Suprapubic skin (tissue), 4 donors: Measurements from ENCODE around the gene NRG3. TPM values are rescaled to one million over a fixed set of nuclear protein-coding genes. Genes with fewer than 3 reads are reported as not detected.

Experiments used
- DNase-seq, 2 donors: peaks; one replicate each; pipeline ENCODE4 v3.0.0-alpha.2; 2019; ENCODE audit warnings: low spot score in 2 of 2
- H3K27ac ChIP-seq: fragments of 200-600 bp; sonication (generic); one replicate; pipeline ENCODE4 v1.5.1; 2019
- H3K27me3 ChIP-seq: fragments of 200-600 bp; sonication (generic); one replicate; pipeline ENCODE4 v1.5.1; 2019
- H3K36me3 ChIP-seq: fragments of 200-600 bp; sonication (generic); one replicate; pipeline ENCODE4 v1.5.1; 2019
- H3K4me1 ChIP-seq: fragments of 200-600 bp; sonication (generic); one replicate; pipeline ENCODE4 v1.5.1; 2019
- H3K4me3 ChIP-seq: fragments of 200-600 bp; sonication (generic); one replicate; pipeline ENCODE4 v1.5.1; 2019; ENCODE audit warnings: mild to moderate bottlenecking
- H3K9me3 ChIP-seq: fragments of 200-600 bp; sonication (generic); one replicate; pipeline ENCODE4 v1.5.1; 2019
- CTCF ChIP-seq, 2 donors: fragments of 200-600 bp in 1 of 2; fragments of 450-650 bp in 1 of 2; sonication (generic) in 1 of 2; IDR thresholded peaks; one replicate each; pipeline ENCODE4 v1.5.1; 2016 to 2019; ENCODE audit warnings: antibody characterized with exemption in 2 of 2, mild to moderate bottlenecking in 1 of 2, moderate library complexity in 1 of 2
- EP300 ChIP-seq: sonication (generic); formaldehyde crosslinking; IDR thresholded peaks from one replicate; pipeline ENCODE4 v1.6.1; 2017; ENCODE audit warnings: antibody characterized with exemption
- POLR2A ChIP-seq, 2 donors: fragments of 450-650 bp; IDR thresholded peaks; one replicate each; pipeline ENCODE4 v1.6.1; 2017; ENCODE audit warnings: antibody characterized with exemption in 2 of 2, mild to moderate bottlenecking in 2 of 2, moderate library complexity in 2 of 2
- POLR2AphosphoS5 ChIP-seq, 3 donors: sonication (generic); formaldehyde crosslinking; IDR thresholded peaks; one replicate each; pipeline ENCODE4 v1.6.1; 2017; ENCODE audit warnings: antibody characterized with exemption in 3 of 3
- WGBS: methylation state at CpG from one replicate; pipeline ENCODE4 v1.1.5; 2018; 5-methylcytosine and 5-hydroxymethylcytosine counted together
- total RNA-seq, 4 donors: library from RNA; depleted of rRNA; stranded (reverse); fragments of >200 nt; gene quantifications; one replicate each; pipeline ENCODE4 v1.1.0, GENCODE V29; 2016

Gene NRG3
- total RNA-seq, 4 donors from 2014 or later, result 0.65 to 3.5 (median 1.3) TPM

- Histone ChIP-seq H3K27ac (no peak overlapping the region), H3K4me3 (no peak overlapping the region), H3K36me3 (no peaks in the 10 kb centered on the region), H3K4me1 (no peaks in the 10 kb centered on the region), H3K27me3 (no peaks in the 10 kb centered on the region), H3K9me3 (no peaks in the 10 kb centered on the region)
- WGBS, result 73% methylated on average over 4 of the region's 4 CpGs
- no peak for TF ChIP-seq EP300
- DNase-seq, result no peak
Observed at GRCh38 chr10:82742478-82742877, 867.5 kb downstream of the NRG3 start.

- DNase-seq, result no peak
- H3K27me3 ChIP-seq, result no peaks in the 10 kb centered on the region
- no peak overlapping the region for H3K4me3 ChIP-seq
- no peak for TF ChIP-seq POLR2A (IDR thresholded peaks at IDR 0.05)
- no peak for TF ChIP-seq POLR2AphosphoS5 (IDR thresholded peaks at IDR 0.05)
- no peak for TF ChIP-seq EP300
- no peak for TF ChIP-seq CTCF (IDR thresholded peaks at IDR 0.05)
- no peaks in the 10 kb centered on the region for H3K9me3 ChIP-seq
- H3K4me1 ChIP-seq, result no peaks in the 10 kb centered on the region
- no peak overlapping the region for H3K27ac ChIP-seq
- WGBS, result 79% methylated on average over 7 of the region's 7 CpGs
- no peaks in the 10 kb centered on the region for H3K36me3 ChIP-seq
Observed at GRCh38 chr10:82742898-82743297, 867.9 kb downstream of the NRG3 start.

- Histone ChIP-seq H3K27me3 (no peaks in the 10 kb centered on the region), H3K36me3 (no peaks in the 10 kb centered on the region), H3K4me1 (no peaks in the 10 kb centered on the region), H3K4me3 (no peak overlapping the region), H3K9me3 (no peaks in the 10 kb centered on the region), H3K27ac (no peak overlapping the region)
- DNase-seq, result no peak
- no peak for TF ChIP-seq CTCF (IDR thresholded peaks at IDR 0.05)
- no peak for TF ChIP-seq POLR2AphosphoS5 (IDR thresholded peaks at IDR 0.05)
- no peak for TF ChIP-seq EP300
- no peak for TF ChIP-seq POLR2A (IDR thresholded peaks at IDR 0.05)
Observed at GRCh38 chr10:82750538-82750937, 875.5 kb downstream of the NRG3 start.

- TF ChIP-seq POLR2A (IDR thresholded peaks at IDR 0.05) (no peak), EP300 (no peak), CTCF (IDR thresholded peaks at IDR 0.05) (no peak), POLR2AphosphoS5 (IDR thresholded peaks at IDR 0.05) (no peak)
- Histone ChIP-seq H3K4me1 (no peaks in the 10 kb centered on the region), H3K27me3 (no peaks in the 10 kb centered on the region), H3K4me3 (no peak overlapping the region), H3K36me3 (no peaks in the 10 kb centered on the region), H3K27ac (no peak overlapping the region), H3K9me3 (no peaks in the 10 kb centered on the region)
- no peak for DNase-seq
- WGBS, result 68% methylated on average over 3 of the region's 3 CpGs
Observed at GRCh38 chr10:82757397-82757796, 882.4 kb downstream of the NRG3 start.

GRCh38 chr10:82757901-82758300 is 882.9 kb downstream of the NRG3 start:
- Histone ChIP-seq H3K4me1 (no peaks in the 10 kb centered on the region), H3K36me3 (no peaks in the 10 kb centered on the region), H3K27ac (no peak overlapping the region), H3K27me3 (no peaks in the 10 kb centered on the region), H3K9me3 (no peaks in the 10 kb centered on the region), H3K4me3 (no peak overlapping the region)
- DNase-seq, result no peak
- no peak for TF ChIP-seq CTCF (IDR thresholded peaks at IDR 0.05)
- TF ChIP-seq POLR2A (IDR thresholded peaks at IDR 0.05), result no peak
- no peak for TF ChIP-seq POLR2AphosphoS5 (IDR thresholded peaks at IDR 0.05)
- no peak for TF ChIP-seq EP300

GRCh38 chr10:82759050-82759449 is 884.1 kb downstream of the NRG3 start:
- H3K4me1 ChIP-seq, result no peaks in the 10 kb centered on the region
- TF ChIP-seq POLR2A (IDR thresholded peaks at IDR 0.05) (no peak), POLR2AphosphoS5 (IDR thresholded peaks at IDR 0.05) (no peak), EP300 (no peak)

More at GRCh38 chr10:82759050-82759449, 884.1 kb downstream of the NRG3 start:
- Histone ChIP-seq H3K27me3 (no peaks in the 10 kb centered on the region), H3K36me3 (no peaks in the 10 kb centered on the region), H3K9me3 (no peaks in the 10 kb centered on the region), H3K27ac (no peak overlapping the region), H3K4me3 (no peak overlapping the region)
- DNase-seq, result no peak
- 93% methylated on average over 1 of the region's 1 CpG for WGBS
